GM04504 (cell line): Measurements from ENCODE around the gene FOXL2NB.

Experiments
- DNase-seq: peaks from one replicate; pipeline ENCODE4 v3.0.0-alpha.2; 2012; ENCODE audit warnings: low read depth

The FOXL2NB gene

GRCh38 chr3:138945709-138946662 is 1.0 kb upstream of the FOXL2NB start:
- DNase-seq, result peak; percentile 16

DNA sequence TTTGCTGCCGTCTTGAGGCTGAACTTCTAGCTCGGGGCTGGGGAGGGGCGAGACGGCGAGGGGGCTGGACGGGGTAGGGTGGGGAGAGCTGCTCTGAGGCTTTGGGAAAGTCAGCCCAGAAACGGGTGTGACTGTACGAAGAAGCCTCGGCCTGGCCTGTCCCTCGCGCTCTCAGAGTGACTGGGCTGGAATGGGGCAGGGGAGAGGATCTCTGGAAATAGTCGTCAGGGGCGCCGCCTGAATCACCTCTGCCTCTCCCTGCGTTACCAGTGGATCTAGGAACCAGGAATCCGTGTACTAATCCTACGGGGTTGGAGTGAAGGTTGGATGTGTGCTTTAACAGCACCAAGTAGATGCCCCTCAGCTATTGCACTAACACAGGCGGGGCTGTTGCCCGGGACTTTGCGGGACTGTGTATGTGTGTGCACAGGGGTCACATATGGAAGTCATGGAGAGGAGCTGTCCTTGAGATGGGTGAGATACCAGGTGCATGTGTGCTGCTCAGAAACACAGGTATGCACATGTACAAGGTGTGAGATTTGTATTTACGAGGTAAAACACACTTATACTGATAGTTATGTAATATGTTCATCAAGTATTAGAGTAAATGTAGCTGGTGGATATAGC is 591 bp downstream of the FOXL2NB start:
- DNase-seq, result no peak

GRCh38 chr3:138948371-138949001 is 1.5 kb downstream of the FOXL2NB start:
- no peak for DNase-seq

GRCh38 chr3:138949002-138949418 is 2.0 kb downstream of the FOXL2NB start:
- DNase-seq, result no peak

DNA sequence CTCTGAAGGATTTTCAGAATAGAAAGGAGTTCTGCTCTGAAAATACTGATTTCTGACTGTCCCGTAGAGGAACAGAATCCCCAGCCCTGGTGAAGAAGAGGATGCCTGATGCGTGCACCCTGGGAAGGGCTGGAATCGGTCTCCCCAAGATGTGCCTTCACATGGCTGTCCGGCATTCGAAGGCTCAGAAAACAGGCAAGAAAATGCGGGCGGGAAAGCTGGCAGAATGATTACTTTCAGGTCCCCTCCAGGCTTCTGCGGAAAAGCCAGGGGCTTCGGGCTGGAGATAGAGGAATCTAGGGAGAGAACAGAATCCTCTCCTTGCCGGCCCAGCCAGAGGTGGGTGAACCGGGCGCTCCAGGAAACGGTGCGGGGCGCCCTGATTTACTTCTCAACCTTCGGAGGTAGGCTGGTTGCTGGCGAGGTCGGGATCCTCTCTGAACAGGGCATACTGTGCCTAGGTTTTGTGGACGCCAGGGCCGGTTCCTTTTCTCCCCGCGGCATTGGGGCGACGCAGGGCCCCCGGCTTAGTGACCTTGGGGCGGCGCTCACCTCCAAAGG is 2.5 kb downstream of the FOXL2NB start:
- DNase-seq, result no peak

- no peak for DNase-seq
Observed at GRCh38 chr3:138950006-138950644, 3.1 kb downstream of the FOXL2NB start.

DNA sequence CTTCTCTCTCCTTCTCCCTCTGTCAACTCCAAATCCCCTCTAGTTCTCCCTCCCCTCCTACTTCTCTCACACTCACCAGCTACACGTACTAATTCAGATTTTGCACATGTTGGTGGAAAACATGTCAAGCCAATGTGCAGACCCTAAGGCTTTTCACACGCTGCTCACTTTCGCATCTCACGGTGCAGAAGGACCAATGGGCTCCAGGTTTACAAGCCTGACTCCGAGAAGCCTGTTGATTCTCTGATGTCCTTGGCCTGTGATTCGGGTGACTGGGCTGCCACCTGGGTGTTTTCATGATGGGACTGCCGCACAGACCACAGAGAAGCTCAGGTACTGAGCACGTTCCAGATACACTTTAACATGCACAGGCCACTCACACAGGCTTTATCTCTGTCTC is 3.7 kb downstream of the FOXL2NB start:
- DNase-seq, result no peak

GRCh38 chr3:138960417-138960852 is 13.4 kb downstream of the FOXL2NB start:
- DNase-seq, result no peak

DNA sequence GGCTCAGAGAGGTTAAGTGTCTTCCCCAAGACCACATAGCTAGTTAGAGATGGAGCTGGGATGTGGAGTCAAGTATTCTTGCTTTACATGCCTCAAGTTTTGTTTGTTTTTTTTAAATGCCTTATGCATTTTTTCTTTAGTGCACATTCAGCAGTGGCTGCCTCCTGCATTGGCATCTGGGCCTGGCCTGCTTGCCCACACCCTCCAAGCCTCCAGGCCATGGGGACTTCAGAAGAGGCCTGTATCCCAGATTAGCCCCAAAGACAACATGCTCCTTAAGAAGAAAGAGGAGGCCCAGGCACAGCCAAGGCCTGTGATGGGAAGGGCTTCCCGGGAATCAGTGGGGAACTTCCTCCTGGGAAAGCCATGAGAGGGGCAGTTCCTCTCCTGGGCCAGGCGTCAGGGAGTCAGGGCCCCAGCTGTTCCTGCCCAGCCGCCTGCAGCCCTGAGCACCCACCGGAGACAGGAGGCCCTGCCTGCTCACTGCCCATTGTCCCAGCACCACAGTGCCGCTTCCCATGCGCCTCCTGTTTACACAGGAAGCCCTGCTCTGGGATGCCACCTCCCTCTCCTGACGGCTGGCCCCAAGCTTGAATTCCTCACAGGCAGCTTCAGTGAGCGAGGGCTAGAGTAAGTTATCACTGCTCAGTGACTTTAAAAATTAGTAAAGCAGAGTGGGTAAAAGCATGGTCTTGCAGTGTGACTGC is 16.0 kb downstream of the FOXL2NB start:
- no peak for DNase-seq

DNA sequence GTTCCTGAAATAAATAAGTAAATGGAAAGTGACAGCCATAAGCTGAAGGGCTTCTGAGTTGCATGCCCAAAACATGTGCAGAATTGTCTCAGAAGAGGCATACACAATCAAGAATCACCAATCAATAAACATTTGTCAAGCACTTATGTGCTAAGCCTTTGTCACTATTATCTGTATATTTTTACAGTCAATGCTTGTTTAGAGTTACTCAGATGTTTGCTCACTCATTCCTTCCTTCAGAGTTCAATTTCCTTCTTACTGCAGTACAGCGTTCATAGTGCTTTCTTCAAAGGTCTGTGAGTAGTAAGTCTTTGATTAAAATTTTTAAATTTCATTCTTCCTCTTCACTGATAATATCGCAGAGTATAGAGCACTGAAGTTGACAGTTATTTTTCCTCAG is 17.2 kb downstream of the FOXL2NB start:
- DNase-seq, result no peak

DNA sequence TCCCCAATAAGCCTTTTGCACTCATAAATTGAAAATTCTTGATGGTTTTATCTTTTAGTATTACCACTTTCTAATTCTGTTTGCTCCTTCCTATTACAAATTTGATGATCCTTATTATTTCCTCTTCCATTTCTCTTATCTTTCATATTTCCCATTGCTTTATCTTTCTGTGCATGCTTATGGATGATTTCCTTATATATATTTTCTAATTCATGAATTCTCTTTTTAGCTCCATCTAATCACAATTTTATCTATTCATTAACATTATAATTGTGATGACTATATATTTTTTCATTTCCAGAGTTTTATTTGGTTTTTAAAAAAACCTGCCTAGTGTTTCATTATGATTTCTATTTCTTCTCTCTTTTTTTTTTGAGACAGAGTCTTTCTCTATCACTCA is 17.9 kb downstream of the FOXL2NB start:
- DNase-seq, result no peak

- no peak for DNase-seq
Observed at GRCh38 chr3:138971766-138972320, 24.8 kb downstream of the FOXL2NB start.

- DNase-seq, result no peak
Observed at GRCh38 chr3:138972941-138973340, 25.9 kb downstream of the FOXL2NB start.

DNA sequence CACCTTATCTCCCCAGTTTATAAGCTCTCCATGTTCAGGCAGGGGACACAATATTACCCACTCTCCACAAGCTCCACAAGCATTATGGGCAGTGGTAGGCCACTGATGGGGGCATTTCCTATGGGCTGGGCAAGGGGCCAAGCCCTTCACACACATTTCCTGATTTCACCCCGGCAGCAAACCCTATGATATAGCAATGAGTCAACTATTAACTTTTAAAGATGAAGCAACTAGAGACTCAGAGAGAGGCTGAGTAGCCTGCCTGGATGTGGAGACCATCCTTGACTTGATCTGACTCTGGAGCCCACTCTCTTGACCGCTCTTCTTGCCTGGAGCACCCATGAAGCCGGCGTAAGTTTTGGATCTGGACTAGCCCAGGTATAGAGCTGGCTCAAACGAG is 27.4 kb downstream of the FOXL2NB start:
- DNase-seq, result no peak

GRCh38 chr3:138975351-138975750 is 28.3 kb downstream of the FOXL2NB start:
- no peak for DNase-seq

- no peak for DNase-seq
Observed at GRCh38 chr3:138976047-138976446, 29.0 kb downstream of the FOXL2NB start.

DNA sequence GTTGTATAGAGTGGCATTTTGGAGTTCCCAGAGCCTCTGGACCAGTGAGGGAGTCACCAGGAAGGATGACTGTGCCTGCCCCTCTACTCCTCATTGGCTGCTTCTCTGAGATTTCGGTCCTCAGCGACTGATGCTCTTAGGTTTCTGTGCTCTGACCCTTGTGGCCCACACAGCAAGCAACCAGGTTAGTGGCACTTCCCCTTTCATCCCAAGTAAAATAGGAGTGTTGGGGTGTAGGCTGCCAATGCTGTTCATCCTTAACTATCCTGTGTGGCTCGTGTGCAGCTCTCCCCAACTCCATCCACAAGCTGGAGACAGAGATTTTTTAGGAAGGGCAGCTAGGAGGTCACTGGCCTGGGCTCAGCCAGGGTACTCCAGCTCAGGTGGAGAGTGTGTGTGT is 37.8 kb downstream of the FOXL2NB start:
- no peak for DNase-seq

DNA sequence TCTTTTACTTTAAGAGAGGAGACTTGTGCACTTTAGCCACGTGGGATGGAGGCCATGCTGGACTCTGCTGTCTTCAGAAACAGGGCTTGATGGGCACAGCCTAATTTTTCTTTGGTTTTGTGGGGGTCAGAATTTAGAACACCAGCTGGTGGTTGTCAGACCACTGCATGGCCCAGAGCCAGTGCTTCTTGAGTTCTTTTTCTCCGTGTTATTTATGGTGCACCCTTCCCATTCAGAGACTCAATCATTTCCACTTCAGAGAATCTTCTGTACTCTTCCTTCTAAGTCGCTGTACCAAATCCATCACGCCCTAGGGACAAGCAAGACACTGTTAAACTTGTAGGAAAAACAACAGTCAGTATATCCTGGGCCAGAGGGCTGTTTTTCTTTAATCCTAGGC is 38.9 kb downstream of the FOXL2NB start:
- no peak for DNase-seq

- no peak for DNase-seq
Observed at GRCh38 chr3:138987181-138987580, 40.2 kb downstream of the FOXL2NB start.

- no peak for DNase-seq
Observed at GRCh38 chr3:138995706-138996105, 48.7 kb downstream of the FOXL2NB start.
